RWPE1 (cell line): Measurements from ENCODE around the gene SLC20A1.

ENCODE experiments used
- CTCF ChIA-PET: fragments of 350-600 bp; sonication (Branson Sonifier 250); formaldehyde crosslinking; extraction: SDS; loops from one replicate; lab custom pipeline; 2021; lab: Yijun Ruan, JAX
- POLR2A ChIA-PET: fragments of 400-600 bp; formaldehyde crosslinking; extraction: SDS; loops from one replicate; lab custom pipeline; 2020; ENCODE audit warnings: antibody characterized with exemption; ENCODE audit not compliant: low non-redundant PET; lab: Yijun Ruan, JAX
- DNase-seq: peaks from one replicate; pipeline ENCODE4 v3.0.0; 2012; ENCODE audit warnings: low spot score
- H3K27ac ChIP-seq: fragments of 450-650 bp; 2 replicates; pipeline ENCODE4 v1.5.1; 2017
- TF ChIP-seq, protein P1 (sequence below): fragments of 450-650 bp; conservative IDR thresholded peaks from 2 replicates; pipeline ENCODE4 v1.5.1; 2017; ENCODE audit warnings: low read depth, mild to moderate bottlenecking

SLC20A1 gene

DNA sequence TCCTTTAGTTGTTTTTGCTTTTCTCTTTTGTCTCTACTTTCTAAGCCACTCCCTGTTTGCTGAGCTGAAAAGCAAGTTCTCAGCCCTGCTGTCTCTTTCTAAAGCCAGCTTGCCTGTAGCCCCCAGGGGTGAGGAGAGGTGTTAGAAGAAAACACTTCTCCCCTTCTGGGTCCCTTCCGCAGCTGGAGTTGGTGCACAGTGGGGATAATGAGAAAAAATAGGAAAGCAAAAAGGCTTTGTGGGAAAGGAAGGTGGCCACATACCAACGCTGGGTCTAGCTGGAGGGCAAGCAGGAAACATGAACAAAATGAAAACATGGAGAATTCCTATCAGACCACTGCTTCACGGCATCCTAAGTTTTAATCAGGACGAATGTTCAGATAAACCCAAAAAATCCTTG is 15.5 kb upstream of the SLC20A1 start:
- TF ChIP-seq, protein P1, sequence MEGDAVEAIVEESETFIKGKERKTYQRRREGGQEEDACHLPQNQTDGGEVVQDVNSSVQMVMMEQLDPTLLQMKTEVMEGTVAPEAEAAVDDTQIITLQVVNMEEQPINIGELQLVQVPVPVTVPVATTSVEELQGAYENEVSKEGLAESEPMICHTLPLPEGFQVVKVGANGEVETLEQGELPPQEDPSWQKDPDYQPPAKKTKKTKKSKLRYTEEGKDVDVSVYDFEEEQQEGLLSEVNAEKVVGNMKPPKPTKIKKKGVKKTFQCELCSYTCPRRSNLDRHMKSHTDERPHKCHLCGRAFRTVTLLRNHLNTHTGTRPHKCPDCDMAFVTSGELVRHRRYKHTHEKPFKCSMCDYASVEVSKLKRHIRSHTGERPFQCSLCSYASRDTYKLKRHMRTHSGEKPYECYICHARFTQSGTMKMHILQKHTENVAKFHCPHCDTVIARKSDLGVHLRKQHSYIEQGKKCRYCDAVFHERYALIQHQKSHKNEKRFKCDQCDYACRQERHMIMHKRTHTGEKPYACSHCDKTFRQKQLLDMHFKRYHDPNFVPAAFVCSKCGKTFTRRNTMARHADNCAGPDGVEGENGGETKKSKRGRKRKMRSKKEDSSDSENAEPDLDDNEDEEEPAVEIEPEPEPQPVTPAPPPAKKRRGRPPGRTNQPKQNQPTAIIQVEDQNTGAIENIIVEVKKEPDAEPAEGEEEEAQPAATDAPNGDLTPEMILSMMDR: no peak
- ChIA-PET CTCF (interaction anchor here (1.3 kb wide), 1 partner anchor 27 kb away, joined by 4 read pairs; no protein-coding TSS in a partner anchor), POLR2A (no interaction called here)
- DNase-seq: no peak
- no peak overlapping the region for H3K27ac ChIP-seq

DNA sequence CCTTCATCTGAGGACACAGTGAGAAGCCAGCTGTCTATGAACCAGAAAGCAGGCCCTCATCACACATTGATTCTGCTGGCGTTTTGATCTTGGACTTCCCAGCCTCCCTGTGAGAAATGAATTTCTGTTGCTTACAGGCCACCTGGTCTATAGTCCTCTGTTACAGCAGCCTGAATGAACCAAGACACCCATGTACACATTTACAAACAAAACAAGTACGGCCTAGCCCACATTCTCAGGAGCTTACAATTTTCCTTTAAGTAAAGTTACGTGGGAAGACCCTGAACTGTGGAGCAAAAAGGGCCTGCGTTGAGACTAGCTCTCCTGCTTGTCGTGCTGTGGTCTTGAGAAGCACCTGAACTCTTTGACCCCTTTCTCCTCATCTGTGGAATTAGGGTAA is 12.0 kb upstream of the SLC20A1 start:
- POLR2A ChIA-PET: no interaction called here
- DNase-seq: no peak
- TF ChIP-seq, protein P1: no peak
- CTCF ChIA-PET: interaction anchor here (0.7 kb wide), 1 partner anchor 256 kb away, joined by 4 read pairs; no protein-coding TSS in a partner anchor
- no peak overlapping the region for H3K27ac ChIP-seq

DNA sequence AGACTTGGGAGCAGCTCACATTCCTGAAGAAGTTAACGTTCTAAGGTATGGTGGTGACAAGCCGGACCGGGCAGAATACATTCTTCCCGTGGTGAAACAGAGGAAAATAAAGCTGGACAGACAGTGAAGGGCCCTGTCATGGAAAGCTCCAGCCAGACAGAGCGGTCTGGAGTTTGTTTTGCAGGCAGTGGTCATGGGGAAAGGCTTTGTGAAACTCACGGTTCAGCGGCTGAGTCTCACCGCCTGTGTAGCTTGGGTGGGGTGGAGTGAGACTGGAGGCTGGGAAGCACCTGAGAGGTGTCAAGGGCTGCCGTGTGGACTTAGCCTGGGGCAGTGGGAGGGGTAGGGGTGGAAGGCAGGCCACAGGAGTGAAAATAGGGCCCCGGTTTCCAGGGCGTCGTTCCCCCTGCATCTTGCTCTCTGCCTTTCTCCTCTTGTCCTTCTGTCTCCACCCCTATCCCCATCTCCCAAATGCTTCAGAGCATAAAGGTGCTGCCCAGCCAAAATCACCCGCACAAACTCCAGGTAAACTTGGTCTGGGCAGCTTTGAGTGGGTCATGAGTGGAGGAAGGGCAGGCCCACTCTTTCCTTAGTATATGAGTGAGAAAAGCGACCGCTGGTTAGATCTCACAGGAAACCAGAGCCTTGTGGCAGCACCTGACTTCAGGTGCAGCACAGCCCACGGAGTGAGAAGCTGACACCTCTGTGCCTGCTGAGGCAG is 11.4 kb upstream of the SLC20A1 start:
- H3K27ac ChIP-seq: peak overlapping the region; percentile 8
- TF ChIP-seq, protein P1: no peak
- ChIA-PET CTCF (interaction anchor here (0.7 kb wide), 1 partner anchor 255 kb away, joined by 4 read pairs; no protein-coding TSS in a partner anchor), POLR2A (no interaction called here)
- DNase-seq: no peak

DNA sequence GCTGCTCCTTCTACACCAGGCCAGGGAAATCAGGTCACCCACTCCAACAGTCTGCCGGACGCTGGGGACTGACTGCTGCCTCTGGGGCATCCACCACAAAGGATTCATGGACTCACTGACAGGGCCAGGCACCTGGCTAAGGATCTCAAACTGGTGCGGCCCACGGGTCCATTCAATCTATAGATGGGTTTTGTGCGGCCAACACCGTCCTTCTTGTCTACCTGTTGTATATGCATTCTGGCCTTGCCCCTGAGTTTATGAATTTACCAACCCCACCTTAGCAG is 10.9 kb upstream of the SLC20A1 start:
- ChIA-PET CTCF (no interaction called here), POLR2A (no interaction called here)
- TF ChIP-seq, protein P1: no peak
- peak overlapping the region; percentile 8 for H3K27ac ChIP-seq
- DNase-seq: no peak

DNA sequence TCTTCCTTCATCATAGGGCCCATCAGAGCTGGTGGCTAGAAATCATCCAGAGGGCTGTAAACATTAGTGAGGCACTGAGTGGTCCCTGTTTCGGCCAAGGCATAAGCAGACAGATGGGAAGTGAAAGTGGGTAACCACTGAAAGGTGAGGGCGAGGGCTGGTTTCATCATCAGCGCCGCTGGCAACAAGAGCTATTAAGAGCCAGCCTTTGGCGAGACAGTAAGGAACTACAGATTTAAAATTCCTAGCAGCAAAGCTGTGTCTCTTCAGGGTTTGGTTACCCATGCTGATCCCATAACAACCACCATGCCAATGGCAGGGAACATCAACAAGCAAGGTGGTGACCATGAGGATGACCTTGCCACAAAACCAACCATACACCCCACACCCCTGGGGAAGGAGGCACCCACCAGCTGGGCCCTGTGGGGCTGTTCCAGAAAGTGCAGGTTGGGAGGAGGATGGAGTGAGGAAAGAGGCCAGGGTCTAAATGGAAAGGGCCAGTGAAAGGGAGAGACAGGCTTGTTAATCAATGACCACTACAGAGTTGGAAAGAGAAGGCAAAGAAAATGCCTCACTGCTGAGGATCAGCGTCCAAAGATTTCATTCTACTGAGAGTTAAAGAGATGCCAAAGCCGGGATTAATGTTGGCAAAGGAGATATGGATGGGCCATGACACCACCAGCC is 9.0 kb upstream of the SLC20A1 start:
- DNase-seq: no peak
- ChIA-PET CTCF (no interaction called here), POLR2A (no interaction called here)
- peak overlapping the region; percentile 1; the same call in 1 of the 2 replicates for H3K27ac ChIP-seq
- TF ChIP-seq, protein P1: no peak

DNA sequence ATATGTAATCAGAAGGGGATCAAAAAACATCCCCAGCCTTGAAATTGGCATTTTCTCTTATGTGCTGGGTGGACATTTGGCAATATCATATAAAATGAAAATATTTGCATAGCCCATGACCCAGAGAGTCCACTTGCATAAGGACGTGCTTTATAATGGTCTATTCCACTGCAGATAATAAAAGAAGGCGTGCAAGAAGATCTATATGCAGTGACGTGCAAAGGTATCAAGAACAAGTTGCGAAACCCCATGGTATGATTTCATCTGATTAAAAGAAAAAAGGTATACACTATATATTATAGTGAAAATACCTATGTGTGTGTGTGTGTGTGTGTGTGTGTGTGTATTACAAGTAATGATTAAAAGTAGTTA is 8.5 kb upstream of the SLC20A1 start:
- no peak for DNase-seq
- no peak overlapping the region for H3K27ac ChIP-seq
- ChIA-PET POLR2A (no interaction called here), CTCF (no interaction called here)
- TF ChIP-seq, protein P1: no peak
